ENCODE measurements around the gene FBXO3.

The FBXO3 gene

DNA sequence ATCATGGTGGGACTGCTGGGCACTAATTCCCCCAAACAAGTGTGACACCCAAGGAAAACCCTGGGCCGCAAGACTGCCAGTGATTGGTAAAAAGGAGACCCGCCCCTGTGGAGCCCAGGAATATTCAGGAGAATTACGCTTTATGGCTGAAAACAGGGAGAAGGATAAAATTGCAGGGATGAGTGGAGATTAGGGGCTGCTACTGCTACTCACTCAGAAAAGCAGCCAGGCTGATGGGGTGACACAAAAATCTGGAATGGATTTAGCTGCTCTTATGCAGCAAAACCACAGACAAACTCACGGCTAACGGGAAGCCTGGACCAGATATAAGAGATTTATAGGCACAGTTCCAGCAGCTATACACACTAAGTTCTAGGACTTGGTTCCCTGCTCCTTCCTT is 4.4 kb upstream of the FBXO3 start:
- H3K4me1 Mint-ChIP-seq, result peaks cover 16% of the 10 kb centered on the region
- peaks cover 76% of the 10 kb centered on the region for H3K27me3 Mint-ChIP-seq
- H3K4me3 Mint-ChIP-seq, result no peak overlapping the region
- no peak for DNase-seq
- CTCF ChIA-PET, result no interaction called here
- no peaks in the 10 kb centered on the region for H3K9me3 Mint-ChIP-seq
- H3K27ac Mint-ChIP-seq, result no peak overlapping the region
- H3K36me3 Mint-ChIP-seq, result no peaks in the 10 kb centered on the region

DNA sequence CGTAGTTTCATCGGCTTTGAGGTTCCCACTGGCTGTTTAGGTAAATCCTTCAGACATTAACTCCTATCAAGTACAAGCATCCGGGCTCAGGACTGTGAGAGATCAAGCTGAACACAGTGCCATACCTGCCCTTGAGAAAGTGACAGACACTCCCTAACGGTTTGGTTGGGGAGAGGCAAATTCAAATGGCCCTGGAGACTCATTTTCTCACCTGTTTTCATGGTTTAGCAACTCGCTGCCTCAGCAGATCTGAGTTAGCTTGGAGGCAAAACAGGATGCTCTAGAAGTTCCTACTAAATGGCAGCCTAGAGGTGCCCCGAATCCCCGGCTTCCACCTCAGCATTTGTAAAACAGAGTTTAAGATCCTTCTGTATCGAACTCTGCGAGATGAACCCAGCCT is 3.6 kb upstream of the FBXO3 start:
- Mint-ChIP-seq H3K27ac (no peak overlapping the region), H3K27me3 (peaks cover 72% of the 10 kb centered on the region), H3K36me3 (no peaks in the 10 kb centered on the region), H3K9me3 (no peaks in the 10 kb centered on the region), H3K4me1 (peaks cover 21% of the 10 kb centered on the region), H3K4me3 (no peak overlapping the region)
- peak; percentile 27 for DNase-seq
- CTCF ChIA-PET, result interaction anchor here (0.5 to 1.1 kb wide), 2 partner anchors 30 to 93 kb away, joined by 4 read pairs; no protein-coding TSS in a partner anchor

DNA sequence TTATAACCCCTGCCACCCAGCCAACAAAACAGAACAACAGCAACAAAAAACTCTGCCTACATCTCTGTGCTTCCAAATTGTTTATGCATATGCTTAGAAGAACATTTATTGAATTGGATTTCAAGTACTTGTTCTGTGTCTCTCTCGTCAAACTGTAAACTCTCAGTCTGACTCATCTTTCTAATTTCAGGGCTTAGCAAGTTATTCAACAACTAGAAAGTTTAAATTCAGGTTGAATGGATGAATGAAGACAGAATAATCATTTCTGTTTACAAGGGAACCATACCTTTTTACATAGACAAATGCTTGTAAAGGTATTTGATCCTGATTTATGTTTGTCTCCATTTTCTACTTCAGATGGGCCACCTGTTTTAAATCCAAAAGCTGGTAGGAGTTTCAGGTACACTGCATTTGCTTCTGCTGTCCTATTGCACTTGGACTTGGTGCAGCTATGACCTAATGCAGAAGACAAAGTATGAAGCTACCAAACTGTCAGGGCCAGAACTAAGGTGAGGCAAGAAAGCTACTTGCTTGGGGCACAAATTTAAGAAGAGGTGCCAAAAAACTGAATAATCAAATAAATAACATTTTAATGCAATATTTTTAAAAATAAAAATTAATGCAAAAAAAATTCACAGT is 1.6 kb upstream of the FBXO3 start:
- Mint-ChIP-seq H3K4me3 (peak overlapping the region; percentile 2), H3K36me3 (peaks cover 4% of the 10 kb centered on the region), H3K9me3 (no peaks in the 10 kb centered on the region), H3K27me3 (peaks cover 57% of the 10 kb centered on the region), H3K4me1 (peaks cover 32% of the 10 kb centered on the region), H3K27ac (no peak overlapping the region)
- CTCF ChIA-PET, result no interaction called here
- no peak for DNase-seq

DNA sequence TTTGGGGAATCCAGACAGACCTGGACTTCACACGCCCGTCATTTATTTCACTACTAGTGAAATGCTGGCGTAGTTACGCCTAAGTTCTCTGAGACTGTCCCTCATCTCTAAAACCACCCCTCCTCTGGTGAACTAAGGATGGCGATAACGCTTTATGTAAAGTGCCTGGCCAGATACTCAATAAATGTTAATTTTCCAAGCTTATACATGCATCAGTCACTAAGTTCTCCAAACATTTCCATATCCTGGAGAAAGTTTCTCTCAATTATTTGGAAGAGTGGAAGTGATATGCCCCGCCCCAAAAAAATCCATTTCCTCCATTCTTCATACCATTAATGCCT is 1.1 kb upstream of the FBXO3 start:
- no peaks in the 10 kb centered on the region for H3K9me3 Mint-ChIP-seq
- no peak overlapping the region for H3K27ac Mint-ChIP-seq
- H3K4me3 Mint-ChIP-seq, result peak overlapping the region; percentile 93
- DNase-seq, result no peak
- peaks cover 55% of the 10 kb centered on the region for H3K27me3 Mint-ChIP-seq
- CTCF ChIA-PET, result interaction anchor here (0.8 kb wide), 1 partner anchor 59 kb away, joined by 3 read pairs; no protein-coding TSS in a partner anchor
- peaks cover 32% of the 10 kb centered on the region for H3K4me1 Mint-ChIP-seq
- H3K36me3 Mint-ChIP-seq, result peaks cover 4% of the 10 kb centered on the region

DNA sequence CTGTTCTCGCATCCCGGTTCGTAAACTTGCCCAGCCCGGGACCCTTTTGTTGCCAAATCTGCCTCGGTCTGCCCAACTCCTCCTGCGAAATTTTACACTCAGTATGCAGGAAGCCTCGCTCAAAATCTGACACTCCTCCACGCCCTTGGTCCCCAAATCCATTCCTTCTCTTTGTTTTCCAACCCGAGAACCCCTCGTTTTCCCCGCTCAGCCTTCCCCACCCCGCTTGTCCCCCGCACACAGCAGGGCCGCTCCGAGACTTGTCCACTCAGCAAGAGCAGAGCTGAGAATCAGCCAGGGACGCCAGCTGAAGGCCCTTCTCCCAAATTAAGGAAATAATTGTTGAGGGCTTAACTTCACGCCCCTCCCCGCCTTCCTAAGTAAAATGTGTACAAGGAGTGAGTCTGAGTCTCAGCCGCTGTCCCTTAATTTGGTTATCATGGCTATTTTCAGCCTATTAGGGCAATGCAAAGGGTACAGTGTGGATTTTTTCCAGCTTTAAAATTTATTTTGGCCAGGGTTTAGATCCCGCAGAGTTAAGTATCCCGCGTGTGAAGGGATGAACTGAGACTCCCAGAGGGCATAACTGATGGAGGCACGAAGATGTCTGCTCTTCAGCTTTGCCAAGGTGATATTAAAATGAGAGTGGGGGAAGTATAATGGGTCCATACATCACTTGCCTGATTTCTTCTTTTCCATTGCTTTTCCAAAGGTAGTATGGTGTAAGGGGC is 581 bp upstream of the FBXO3 start:
- Mint-ChIP-seq H3K36me3 (peaks cover 9% of the 10 kb centered on the region), H3K4me3 (peak overlapping the region; percentile 93), H3K27ac (peak overlapping the region; percentile 80), H3K4me1 (peaks cover 32% of the 10 kb centered on the region), H3K9me3 (no peaks in the 10 kb centered on the region), H3K27me3 (peaks cover 51% of the 10 kb centered on the region)
- CTCF ChIA-PET, result interaction anchor here (0.8 kb wide), 1 partner anchor 59 kb away, joined by 3 read pairs; no protein-coding TSS in a partner anchor
- DNase-seq, result no peak

DNA sequence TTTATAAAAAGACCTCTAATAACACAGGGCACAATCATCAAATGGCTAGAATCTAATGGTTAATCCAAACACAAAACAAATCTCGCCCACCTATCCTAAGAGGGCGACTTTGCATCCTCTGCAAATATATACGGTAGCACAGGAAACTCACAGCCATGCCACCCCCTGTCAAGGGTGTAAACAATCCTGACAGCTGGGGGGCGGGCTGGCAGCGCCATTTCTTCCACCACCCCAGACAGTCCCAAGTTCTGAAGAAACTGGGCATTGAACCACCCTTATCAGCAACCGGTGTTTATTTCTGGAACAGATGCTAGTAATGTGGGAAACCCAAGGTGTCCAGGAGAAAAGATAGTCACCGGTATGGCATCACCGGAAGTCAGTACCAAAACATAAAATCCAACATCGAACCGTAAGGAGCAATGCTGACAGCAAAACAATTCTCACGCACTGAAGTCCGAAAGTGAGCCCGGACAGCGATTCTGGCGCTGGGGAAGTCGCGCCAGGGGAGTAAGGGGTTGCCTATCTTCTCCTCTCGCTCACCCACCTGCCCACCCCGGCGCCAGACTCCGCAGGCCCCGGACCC is 825 bp downstream of the FBXO3 start:
- Mint-ChIP-seq H3K36me3 (peaks cover 16% of the 10 kb centered on the region), H3K4me1 (peaks cover 32% of the 10 kb centered on the region), H3K27ac (peak overlapping the region; percentile 94), H3K27me3 (peaks cover 39% of the 10 kb centered on the region), H3K4me3 (peak overlapping the region; percentile 93), H3K9me3 (no peaks in the 10 kb centered on the region)
- CTCF ChIA-PET, result interaction anchor here (0.7 to 1.2 kb wide), 2 partner anchors 31 to 35 kb away, joined by 3 to 5 read pairs; no protein-coding TSS in a partner anchor
- DNase-seq, result peak; percentile 62

DNA sequence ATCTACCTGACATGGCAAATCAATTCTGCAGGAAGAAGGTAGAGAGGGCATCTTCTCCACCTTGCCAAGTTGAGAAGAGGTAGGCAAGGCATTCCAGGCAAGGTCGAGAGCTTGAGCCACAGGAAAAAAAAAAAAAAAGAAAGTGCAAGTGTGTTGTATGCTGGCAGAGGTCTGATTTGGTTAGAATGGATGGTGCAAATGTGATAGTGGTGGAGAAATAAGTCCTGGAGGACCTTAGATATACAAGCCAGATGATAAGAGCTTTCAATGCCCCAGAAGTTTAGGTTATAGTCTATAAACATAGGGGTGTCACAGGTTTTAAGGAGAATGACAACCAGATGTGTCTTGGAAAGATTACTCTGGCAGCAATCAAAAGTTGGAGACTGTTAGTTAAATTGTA is 1.4 kb downstream of the FBXO3 start:
- CTCF ChIA-PET, result interaction anchor here (0.7 to 1.2 kb wide), 2 partner anchors 32 to 36 kb away, joined by 3 to 5 read pairs; no protein-coding TSS in a partner anchor
- peaks cover 17% of the 10 kb centered on the region for H3K36me3 Mint-ChIP-seq
- H3K4me3 Mint-ChIP-seq, result peak overlapping the region; percentile 93
- H3K27me3 Mint-ChIP-seq, result peaks cover 33% of the 10 kb centered on the region
- H3K4me1 Mint-ChIP-seq, result peaks cover 30% of the 10 kb centered on the region
- H3K9me3 Mint-ChIP-seq, result no peaks in the 10 kb centered on the region
- no peak for DNase-seq
- H3K27ac Mint-ChIP-seq, result no peak overlapping the region

DNA sequence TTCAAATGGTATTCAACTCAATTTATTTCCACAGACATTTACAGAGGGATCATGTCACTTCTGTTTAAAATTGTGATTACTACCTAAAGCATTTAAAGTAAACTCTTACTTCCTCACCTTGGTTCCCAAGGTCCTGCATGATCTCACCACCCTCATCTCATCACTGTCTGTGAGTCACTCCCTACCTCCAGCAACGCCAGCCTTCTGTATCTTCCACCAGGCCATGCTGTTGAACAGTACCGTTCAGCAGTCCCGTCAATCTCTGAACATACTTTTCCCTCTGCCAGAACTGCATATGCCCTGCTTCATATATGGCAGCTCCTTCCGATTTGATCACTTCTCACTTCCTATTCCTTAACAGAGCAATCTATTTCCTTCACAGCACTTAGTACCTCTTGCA is 2.0 kb downstream of the FBXO3 start:
- H3K4me1 Mint-ChIP-seq, result peaks cover 29% of the 10 kb centered on the region
- H3K36me3 Mint-ChIP-seq, result peaks cover 19% of the 10 kb centered on the region
- H3K4me3 Mint-ChIP-seq, result peak overlapping the region; percentile 93
- peaks cover 29% of the 10 kb centered on the region for H3K27me3 Mint-ChIP-seq
- CTCF ChIA-PET, result no interaction called here
- no peak for DNase-seq
- no peaks in the 10 kb centered on the region for H3K9me3 Mint-ChIP-seq
- no peak overlapping the region for H3K27ac Mint-ChIP-seq

DNA sequence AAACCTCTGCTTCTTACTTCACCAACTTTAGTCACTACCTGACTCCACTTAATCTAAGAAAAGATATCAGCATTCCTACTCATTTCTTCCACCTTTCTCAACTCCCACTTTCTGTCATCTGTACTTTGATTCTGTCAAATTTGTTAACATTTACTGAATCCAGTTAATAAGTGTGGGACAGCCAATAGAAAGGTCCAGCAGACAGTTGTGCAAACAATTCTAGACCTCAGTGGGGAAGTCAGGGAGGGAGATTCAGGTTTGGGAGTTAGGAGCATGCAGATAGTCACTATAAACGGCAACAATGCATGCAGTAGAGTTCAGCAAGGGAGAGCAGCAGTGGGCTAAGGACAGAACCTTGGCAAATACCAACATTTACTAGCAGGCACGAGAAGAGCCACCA is 4.1 kb downstream of the FBXO3 start:
- Mint-ChIP-seq H3K27ac (no peak overlapping the region), H3K36me3 (peaks cover 31% of the 10 kb centered on the region), H3K4me1 (peaks cover 23% of the 10 kb centered on the region), H3K4me3 (no peak overlapping the region), H3K27me3 (peaks cover 9% of the 10 kb centered on the region), H3K9me3 (no peaks in the 10 kb centered on the region)
- CTCF ChIA-PET, result no interaction called here
- no peak for DNase-seq

DNA sequence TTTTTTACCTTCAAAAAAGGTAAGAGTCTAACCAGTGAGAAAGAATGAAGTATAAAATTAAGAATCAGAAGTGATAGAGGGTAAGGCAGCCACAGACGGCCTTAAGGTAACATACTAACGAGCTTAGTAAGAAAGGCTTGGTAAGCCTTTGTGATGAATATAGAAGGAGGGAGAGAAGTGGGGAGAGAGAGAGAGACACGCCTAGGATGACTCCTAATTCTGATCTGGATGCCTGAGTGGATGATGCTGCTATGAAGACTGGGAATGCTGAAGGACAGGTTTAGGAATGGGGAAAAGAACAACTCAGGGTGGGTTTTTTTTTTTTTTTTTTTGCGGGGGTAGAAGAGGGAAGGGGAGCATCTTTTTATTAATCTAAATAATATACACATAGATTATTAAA is 4.8 kb downstream of the FBXO3 start:
- H3K27me3 Mint-ChIP-seq, result peaks cover 2% of the 10 kb centered on the region
- CTCF ChIA-PET, result no interaction called here
- H3K27ac Mint-ChIP-seq, result no peak overlapping the region
- no peaks in the 10 kb centered on the region for H3K9me3 Mint-ChIP-seq
- H3K4me3 Mint-ChIP-seq, result no peak overlapping the region
- peaks cover 33% of the 10 kb centered on the region for H3K36me3 Mint-ChIP-seq
- DNase-seq, result no peak
- H3K4me1 Mint-ChIP-seq, result peaks cover 16% of the 10 kb centered on the region

DNA sequence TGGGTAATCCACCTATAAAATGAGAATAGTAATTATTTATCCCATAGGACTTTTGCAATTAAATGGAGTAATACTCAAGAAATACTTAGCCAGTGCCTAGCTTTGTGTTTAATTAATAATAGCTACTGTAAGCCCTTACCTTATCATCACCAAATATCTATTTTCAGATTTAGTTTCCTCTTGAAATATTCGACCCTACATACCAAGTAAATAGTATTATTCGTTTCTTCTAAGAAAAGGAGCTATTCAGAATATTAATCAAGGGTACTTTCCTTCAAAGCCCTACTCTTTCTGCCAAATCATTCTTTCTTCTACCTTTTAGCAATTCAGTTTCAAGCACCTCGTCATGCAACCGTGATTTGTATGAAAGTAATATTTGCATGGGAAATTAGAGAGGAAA is 6.7 kb downstream of the FBXO3 start:
- CTCF ChIA-PET, result no interaction called here

DNA sequence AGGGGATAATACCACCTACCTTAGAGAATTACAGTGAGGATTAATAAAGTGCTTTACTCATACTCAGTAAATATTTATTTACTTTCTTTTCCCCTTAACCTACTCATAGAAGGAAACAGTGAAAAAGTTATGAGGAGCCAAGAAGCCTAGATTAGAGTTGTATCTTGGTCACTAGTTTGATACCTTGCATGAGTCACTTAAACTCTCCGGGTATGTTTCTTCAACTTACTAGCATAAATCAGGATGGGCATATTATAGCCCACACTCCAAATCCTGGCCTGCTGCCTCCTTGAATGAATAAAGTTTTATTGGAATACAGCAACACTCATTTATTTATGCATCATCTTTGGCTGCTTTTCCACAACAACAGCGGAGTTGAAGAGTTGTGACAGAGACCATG is 8.2 kb downstream of the FBXO3 start:
- Mint-ChIP-seq H3K36me3 (peaks cover 51% of the 10 kb centered on the region), H3K27me3 (no peaks in the 10 kb centered on the region), H3K9me3 (no peaks in the 10 kb centered on the region), H3K4me1 (no peaks in the 10 kb centered on the region), H3K27ac (no peak overlapping the region), H3K4me3 (no peak overlapping the region)
- no peak for DNase-seq
- CTCF ChIA-PET, result no interaction called here

More for the DNA sequence above, 6.7 kb downstream of the FBXO3 start:
- no peak overlapping the region for H3K27ac Mint-ChIP-seq
- H3K36me3 Mint-ChIP-seq, result peaks cover 47% of the 10 kb centered on the region
- H3K9me3 Mint-ChIP-seq, result no peaks in the 10 kb centered on the region
- peaks cover 9% of the 10 kb centered on the region for H3K4me1 Mint-ChIP-seq
- no peaks in the 10 kb centered on the region for H3K27me3 Mint-ChIP-seq
- H3K4me3 Mint-ChIP-seq, result no peak overlapping the region
- DNase-seq, result no peak

DNA sequence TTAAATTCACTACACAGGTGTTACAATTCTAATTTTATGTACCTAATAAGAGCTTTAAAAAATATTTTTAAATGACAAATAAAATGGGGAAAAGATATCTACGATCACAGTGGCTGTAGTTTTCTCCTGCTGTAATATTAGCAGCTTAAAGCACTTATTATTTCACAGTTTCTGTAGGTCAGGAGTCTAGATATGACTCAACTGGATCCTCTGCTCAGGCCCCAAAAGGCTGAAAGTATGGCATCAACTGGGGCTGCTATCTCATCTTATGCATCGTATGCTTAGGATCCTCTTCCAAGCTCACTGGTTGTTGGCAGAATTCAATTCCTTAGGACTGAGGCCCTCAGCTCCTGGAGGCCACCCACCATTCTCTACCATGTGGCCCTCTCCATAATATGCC is 12.8 kb downstream of the FBXO3 start:
- H3K27me3 Mint-ChIP-seq, result no peaks in the 10 kb centered on the region
- H3K27ac Mint-ChIP-seq, result no peak overlapping the region
- no peaks in the 10 kb centered on the region for H3K9me3 Mint-ChIP-seq
- DNase-seq, result no peak
- peaks cover 55% of the 10 kb centered on the region for H3K36me3 Mint-ChIP-seq
- no peak overlapping the region for H3K4me3 Mint-ChIP-seq
- CTCF ChIA-PET, result interaction anchor here (0.7 kb wide), 1 partner anchor 19 kb away, joined by 5 read pairs; no protein-coding TSS in a partner anchor
- no peaks in the 10 kb centered on the region for H3K4me1 Mint-ChIP-seq

DNA sequence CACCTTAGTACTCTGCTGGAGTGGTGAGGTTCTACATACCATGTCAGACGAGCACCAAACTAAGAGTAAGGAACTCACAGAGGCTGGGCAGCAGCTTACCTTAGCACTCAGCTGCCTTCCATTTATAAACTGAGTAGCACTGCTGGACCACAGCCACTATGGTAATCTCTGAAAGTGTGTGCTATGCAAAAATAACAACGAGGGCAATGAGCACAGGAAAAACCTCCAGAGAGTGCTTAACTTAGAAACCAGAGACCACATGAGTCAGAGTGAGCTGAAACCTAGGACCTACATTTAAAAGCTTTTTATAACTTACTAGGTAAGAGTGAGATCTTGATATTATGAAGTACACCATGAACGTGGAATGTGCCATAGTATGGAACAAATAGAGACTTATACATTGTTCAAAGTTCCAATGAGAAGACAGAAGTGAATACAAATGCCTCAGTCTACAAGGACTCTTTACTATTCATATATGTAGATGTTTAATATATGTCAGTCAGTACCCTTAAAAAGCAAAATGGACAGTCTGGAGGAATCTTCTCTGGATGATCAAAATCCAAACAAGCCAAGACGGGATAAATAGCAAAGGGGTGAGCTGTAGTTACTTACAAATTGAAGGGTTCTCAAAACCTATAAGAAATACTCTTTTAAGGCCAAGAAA is 20.9 kb downstream of the FBXO3 start:
- H3K4me3 Mint-ChIP-seq, result no peak overlapping the region

More for the DNA sequence above, 20.9 kb downstream of the FBXO3 start:
- Mint-ChIP-seq H3K4me1 (no peaks in the 10 kb centered on the region), H3K36me3 (peaks cover 30% of the 10 kb centered on the region), H3K27ac (no peak overlapping the region), H3K9me3 (no peaks in the 10 kb centered on the region), H3K27me3 (no peaks in the 10 kb centered on the region)
- CTCF ChIA-PET, result no interaction called here
- DNase-seq, result no peak
